NB4 (cell line): Measurements from ENCODE around the gene C1orf21.

Experiments
- DNase-seq: peaks from one replicate; pipeline ENCODE4 v3.0.0; 2010; ENCODE audit warnings: low read depth
- H3K4me3 ChIP-seq: one replicate; pipeline ENCODE4 v1.5.1; 2011; ENCODE audit warnings: mild to moderate bottlenecking, low read depth, low read length, moderate library complexity
- MYC ChIP-seq: IDR thresholded peaks from 2 replicates; pipeline ENCODE4 v1.6.1; 2011; ENCODE audit warnings: low read depth, low read length
- POLR2A ChIP-seq: IDR thresholded peaks from 2 replicates; pipeline ENCODE4 v1.6.1; 2011; ENCODE audit warnings: mild to moderate bottlenecking; ENCODE audit not compliant: insufficient read length; ENCODE audit errors: extremely low read depth
- TF ChIP-seq, protein P1 (sequence below): IDR thresholded peaks from 2 replicates; pipeline ENCODE4 v1.6.1; 2011; ENCODE audit warnings: low read depth, low read length
- TF ChIP-seq, protein P2 (sequence below): IDR thresholded peaks from one replicate; pipeline ENCODE4 v1.5.1; 2012; ENCODE audit warnings: low read depth, low read length

C1orf21 gene

DNA sequence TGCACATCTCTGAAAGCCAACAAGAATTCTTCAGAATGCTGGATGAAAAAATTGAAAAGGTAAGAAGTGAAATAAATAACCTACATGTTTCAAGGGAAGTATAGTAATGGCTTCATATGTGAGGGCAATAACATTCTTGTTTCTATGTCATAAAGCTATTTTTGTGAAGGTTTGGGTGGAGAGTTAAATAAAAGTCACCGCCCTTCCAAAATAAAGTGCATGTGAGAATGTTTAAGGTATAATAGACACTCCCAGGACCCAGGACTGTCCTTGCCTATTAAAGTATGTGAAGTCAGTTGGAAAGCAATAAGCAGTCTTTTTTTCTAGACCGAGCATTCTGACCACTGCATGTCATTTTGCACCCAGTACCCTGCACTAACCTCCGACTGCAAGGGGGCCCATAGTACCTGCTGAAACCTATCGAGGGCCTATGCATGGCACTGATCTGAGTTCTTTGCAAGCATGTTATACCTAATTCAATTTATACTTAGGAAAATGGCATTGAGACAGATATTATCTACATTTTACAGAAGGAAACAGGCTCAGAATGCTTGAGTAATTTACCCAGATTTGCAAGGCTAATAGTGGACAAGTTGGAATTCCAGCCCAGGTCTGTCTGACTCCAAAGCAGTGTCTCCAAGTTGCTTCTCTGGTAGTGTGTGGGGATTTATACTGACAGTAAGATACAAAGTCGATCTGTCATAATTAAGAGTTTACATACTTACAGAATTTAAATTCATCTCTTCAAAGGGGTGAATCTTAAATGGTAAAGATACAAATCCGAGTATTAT is 211.8 kb downstream of the C1orf21 start:
- TF ChIP-seq MYC (no peak), POLR2A (no peak)
- TF ChIP-seq, protein P1, sequence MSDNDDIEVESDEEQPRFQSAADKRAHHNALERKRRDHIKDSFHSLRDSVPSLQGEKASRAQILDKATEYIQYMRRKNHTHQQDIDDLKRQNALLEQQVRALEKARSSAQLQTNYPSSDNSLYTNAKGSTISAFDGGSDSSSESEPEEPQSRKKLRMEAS, result no peak
- TF ChIP-seq, protein P2, sequence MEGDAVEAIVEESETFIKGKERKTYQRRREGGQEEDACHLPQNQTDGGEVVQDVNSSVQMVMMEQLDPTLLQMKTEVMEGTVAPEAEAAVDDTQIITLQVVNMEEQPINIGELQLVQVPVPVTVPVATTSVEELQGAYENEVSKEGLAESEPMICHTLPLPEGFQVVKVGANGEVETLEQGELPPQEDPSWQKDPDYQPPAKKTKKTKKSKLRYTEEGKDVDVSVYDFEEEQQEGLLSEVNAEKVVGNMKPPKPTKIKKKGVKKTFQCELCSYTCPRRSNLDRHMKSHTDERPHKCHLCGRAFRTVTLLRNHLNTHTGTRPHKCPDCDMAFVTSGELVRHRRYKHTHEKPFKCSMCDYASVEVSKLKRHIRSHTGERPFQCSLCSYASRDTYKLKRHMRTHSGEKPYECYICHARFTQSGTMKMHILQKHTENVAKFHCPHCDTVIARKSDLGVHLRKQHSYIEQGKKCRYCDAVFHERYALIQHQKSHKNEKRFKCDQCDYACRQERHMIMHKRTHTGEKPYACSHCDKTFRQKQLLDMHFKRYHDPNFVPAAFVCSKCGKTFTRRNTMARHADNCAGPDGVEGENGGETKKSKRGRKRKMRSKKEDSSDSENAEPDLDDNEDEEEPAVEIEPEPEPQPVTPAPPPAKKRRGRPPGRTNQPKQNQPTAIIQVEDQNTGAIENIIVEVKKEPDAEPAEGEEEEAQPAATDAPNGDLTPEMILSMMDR, result no peak

DNA sequence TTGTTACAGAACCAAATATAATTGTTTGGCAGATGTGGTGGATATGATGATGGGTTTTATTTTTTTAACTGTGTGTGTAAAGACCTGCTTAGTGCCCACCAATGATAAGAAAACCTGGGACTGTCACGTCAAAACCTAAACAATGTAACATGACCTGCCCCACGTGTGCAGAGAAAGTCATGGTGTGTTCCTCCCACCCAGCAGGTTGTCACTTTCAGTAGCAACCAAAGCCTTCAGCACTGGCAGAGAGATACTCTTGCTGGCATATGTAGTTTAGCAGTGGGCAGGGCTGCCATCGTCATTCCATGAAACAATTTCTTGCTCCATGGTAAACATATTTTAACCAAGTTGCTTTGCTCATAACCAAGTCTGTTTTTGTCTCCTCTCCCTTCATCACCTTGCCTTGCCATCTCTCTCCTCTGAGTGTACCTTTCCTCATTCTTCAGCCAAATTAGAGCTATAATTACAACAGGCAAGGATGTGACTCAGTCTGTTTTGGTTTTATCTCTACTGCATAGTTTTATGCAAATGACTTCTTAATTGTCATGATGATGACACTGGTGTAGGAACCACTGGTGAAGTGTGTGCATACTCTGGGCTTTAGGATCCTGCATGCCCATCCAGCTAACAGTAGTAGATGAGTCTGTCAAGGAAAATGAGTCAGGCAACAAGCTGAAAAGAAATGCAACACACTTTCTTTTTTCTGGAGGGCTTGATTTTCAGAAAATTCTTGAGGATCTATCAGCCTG is 217.5 kb downstream of the C1orf21 start:
- DNase-seq, result no peak
- TF ChIP-seq, protein P1, result no peak
- TF ChIP-seq MYC (no peak), POLR2A (no peak)
- TF ChIP-seq, protein P2, result no peak
- no peak overlapping the region for H3K4me3 ChIP-seq

More for the DNA sequence above, 211.8 kb downstream of the C1orf21 start:
- no peak for DNase-seq
- H3K4me3 ChIP-seq, result no peak overlapping the region

DNA sequence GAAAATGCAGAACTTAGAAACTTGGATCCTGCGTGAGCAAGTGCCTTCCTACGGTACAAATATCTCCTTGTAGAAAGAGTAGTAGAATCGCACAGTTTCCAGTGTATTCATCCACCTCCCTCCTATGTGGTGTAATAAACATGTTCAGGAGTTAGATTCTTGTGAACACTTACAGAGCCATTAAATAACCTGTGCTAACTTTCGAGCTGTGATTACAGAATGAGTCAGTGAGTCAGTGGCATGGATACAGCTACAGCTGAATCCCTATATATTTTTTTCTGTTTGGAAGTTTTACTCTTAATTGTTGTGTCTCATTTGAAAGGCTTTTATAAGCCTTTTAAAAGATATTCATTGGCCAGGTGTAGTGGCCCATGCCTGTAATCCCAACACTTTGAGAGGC is 219.1 kb downstream of the C1orf21 start:
- TF ChIP-seq POLR2A, result no peak
- no peak for TF ChIP-seq MYC
- TF ChIP-seq, protein P2, result no peak
- TF ChIP-seq, protein P1, result no peak
- no peak overlapping the region for H3K4me3 ChIP-seq
- no peak for DNase-seq

DNA sequence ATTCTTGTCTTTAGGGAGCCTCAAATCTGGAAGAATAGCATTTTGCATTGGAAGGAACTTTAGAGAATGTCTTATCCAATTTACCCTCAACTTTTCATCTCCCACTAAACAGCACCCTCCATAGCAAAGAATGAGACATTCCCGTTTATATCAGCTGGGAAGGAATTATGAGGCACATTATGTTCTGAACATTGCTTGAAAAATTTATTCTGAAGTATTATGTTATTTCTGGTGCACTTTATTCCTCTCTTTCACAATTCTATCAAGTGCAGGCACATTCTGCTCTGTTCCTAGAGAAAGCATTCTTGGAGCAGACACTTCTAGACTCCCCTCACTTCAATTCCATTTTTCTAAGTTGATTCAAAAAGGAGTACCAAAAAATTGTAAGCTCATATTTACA is 220.0 kb downstream of the C1orf21 start:
- DNase-seq, result no peak
- no peak for TF ChIP-seq POLR2A
- TF ChIP-seq, protein P2, result no peak
- no peak overlapping the region for H3K4me3 ChIP-seq

DNA sequence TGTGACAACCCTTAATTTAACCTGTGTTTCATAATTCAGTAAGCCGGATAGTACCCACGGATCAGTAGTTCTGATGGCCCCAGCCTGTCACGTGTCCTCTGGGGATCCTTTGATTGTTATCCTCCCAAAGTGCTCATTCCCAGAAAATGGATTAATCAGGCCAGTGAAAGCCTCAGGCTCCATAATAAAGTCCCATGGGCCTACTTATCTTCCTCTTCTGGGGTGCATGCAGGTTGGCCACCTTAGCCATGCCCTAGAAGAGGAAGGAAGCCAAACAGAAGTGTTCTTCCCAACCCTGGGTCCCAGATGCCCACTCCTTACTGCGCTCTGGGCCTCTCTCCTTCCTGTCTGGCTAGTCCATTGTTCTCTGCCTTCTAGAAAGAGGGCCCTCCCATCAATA is 221.8 kb downstream of the C1orf21 start:
- DNase-seq, result no peak
- TF ChIP-seq, protein P2, result no peak
- TF ChIP-seq, protein P1, result no peak
- TF ChIP-seq MYC (no peak), POLR2A (no peak)
- no peak overlapping the region for H3K4me3 ChIP-seq
